Measurements from ENCODE around the gene ASAP2. TPM values are rescaled to one million over a fixed set of nuclear protein-coding genes. Genes with fewer than 3 reads are reported as not detected.

ASAP2 gene
- total RNA-seq, 1 experiment from 2014 or later, result 14.3 TPM

DNA sequence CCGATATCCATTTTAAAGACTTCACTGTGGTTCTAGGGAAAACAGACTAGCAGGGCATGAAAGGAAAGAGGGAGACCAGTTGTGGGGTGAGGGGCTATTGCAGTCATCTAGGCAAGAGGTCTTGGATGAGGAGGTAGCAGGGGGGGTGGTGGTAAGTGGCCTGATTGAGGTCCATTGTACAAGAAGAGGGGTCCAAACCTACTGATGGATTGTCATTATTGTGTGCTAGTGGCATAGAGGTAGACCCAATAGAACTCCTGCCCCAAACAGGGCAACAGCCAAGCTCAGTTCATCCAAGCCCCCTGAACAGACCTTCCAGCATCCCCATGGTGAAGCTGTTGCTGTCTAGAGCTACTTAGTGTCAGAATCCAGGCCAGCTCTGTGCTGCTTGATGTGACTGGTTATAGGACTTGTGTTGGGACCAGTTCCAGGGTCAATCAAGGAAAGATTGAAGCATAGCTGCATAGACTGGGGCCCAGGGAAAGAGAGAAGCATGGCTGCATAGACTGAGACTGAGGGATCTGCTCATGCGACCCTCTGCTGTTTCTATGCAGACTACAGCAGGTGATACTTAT lies 7.0 kb downstream of the ASAP2 start (continued):
- TF ChIP-seq, protein P1, sequence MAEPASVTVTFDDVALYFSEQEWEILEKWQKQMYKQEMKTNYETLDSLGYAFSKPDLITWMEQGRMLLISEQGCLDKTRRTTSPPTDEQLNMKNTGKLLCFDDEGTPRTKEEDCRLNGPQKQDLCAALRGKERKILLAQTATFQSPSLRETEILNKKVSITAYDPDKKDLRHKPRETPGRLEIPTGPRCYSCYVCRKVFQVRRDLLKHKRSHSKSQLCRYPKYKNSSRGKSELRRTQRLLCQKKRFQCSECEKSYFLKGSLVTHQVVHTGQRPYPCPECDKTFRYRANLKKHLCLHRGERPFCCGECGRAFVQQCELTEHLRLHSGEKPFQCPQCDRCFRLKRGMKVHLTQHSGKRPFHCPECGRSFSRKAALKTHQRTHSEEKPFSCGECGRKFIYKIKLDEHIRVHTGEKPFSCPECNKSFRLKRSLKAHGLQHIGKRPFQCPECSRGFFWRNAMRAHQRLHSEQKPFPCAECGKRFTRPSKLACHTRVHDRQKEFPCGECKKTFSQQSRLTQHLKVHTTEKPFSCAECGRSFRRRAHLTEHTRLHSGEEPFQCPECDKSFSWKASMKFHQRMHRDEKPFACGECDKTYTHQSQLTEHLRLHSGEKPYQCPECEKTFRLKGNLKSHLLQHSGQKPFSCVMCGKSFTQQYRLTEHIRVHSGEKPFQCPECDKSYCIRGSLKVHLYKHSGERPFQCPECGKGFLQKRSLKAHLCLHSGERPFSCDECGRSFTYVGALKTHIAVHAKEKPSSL (CRISPR knock-in tag; conservative IDR thresholded peaks at IDR 0.05), result no peak
- no peak for TF ChIP-seq ZBTB21 (CRISPR knock-in tag; IDR thresholded peaks at IDR 0.05; ENCODE audit: borderline replicate concordance)
- no peak for TF ChIP-seq ATF1 (CRISPR knock-in tag; IDR thresholded peaks at IDR 0.05)

DNA sequence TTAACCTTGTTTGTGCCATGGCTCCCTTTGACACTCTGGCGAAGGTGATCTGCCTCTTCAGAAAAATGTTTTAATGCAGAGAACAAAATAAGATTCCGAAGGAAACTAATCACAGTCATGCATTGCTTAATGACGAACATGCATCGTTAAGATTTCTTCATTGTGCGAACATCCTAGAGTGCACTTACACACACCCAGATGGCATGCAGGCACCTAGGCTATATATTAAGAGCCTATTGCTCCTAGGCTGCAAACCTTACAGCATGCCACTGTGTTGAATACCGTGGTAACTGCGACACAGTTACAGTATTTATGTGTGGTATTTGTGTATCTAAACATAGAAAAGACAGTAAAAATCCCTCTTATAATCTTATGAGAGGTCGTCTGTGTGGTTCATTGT lies 8.3 kb downstream of the ASAP2 start:
- H3K27ac Mint-ChIP-seq, result no peak overlapping the region
- no peak for ATAC-seq
- CTCF ChIA-PET, result interaction anchor here (0.6 to 1.7 kb wide), 2 partner anchors 157 to 554 kb away, joined by 3 read pairs; no protein-coding TSS in a partner anchor
- no peak overlapping the region for H3K4me3 Mint-ChIP-seq
- POLR2A ChIA-PET, result no interaction called here
- H3K9me3 Mint-ChIP-seq, result no peaks in the 10 kb centered on the region
- no peak for DNase-seq (ENCODE audit: low spot score)
- peaks cover 22% of the 10 kb centered on the region for H3K4me1 Mint-ChIP-seq
- TF ChIP-seq, protein P2, sequence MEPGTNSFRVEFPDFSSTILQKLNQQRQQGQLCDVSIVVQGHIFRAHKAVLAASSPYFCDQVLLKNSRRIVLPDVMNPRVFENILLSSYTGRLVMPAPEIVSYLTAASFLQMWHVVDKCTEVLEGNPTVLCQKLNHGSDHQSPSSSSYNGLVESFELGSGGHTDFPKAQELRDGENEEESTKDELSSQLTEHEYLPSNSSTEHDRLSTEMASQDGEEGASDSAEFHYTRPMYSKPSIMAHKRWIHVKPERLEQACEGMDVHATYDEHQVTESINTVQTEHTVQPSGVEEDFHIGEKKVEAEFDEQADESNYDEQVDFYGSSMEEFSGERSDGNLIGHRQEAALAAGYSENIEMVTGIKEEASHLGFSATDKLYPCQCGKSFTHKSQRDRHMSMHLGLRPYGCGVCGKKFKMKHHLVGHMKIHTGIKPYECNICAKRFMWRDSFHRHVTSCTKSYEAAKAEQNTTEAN (CRISPR knock-in tag; IDR thresholded peaks at IDR 0.05), result no peak
- TF ChIP-seq ETV6 (CRISPR knock-in tag; IDR thresholded peaks at IDR 0.05) (no peak), ZNF219 (CRISPR knock-in tag; IDR thresholded peaks at IDR 0.05; ENCODE audit: borderline replicate concordance) (no peak), TP53 (CRISPR knock-in tag; IDR thresholded peaks at IDR 0.05) (no peak), SMAD4 (CRISPR knock-in tag; IDR thresholded peaks at IDR 0.05) (no peak), ZNF121 (CRISPR knock-in tag; IDR thresholded peaks at IDR 0.05) (no peak), CREM (CRISPR knock-in tag; IDR thresholded peaks at IDR 0.05) (no peak), NFATC4 (CRISPR knock-in tag; IDR thresholded peaks at IDR 0.05) (no peak), ZNF138 (CRISPR knock-in tag; conservative IDR thresholded peaks at IDR 0.05) (no peak), NR1H2 (CRISPR knock-in tag; IDR thresholded peaks at IDR 0.05) (no peak), ZNF423 (CRISPR knock-in tag; IDR thresholded peaks at IDR 0.05) (no peak), OVOL2 (CRISPR knock-in tag; IDR thresholded peaks at IDR 0.05; ENCODE audit: borderline replicate concordance) (no peak), TEAD4 (CRISPR knock-in tag; IDR thresholded peaks at IDR 0.05) (no peak)
- TF ChIP-seq, protein P3, sequence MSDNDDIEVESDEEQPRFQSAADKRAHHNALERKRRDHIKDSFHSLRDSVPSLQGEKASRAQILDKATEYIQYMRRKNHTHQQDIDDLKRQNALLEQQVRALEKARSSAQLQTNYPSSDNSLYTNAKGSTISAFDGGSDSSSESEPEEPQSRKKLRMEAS (CRISPR knock-in tag; IDR thresholded peaks at IDR 0.05), result no peak
- TF ChIP-seq, protein P4, sequence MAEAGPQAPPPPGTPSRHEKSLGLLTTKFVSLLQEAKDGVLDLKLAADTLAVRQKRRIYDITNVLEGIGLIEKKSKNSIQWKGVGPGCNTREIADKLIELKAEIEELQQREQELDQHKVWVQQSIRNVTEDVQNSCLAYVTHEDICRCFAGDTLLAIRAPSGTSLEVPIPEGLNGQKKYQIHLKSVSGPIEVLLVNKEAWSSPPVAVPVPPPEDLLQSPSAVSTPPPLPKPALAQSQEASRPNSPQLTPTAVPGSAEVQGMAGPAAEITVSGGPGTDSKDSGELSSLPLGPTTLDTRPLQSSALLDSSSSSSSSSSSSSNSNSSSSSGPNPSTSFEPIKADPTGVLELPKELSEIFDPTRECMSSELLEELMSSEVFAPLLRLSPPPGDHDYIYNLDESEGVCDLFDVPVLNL (CRISPR knock-in tag; IDR thresholded peaks at IDR 0.05; ENCODE audit: borderline replicate concordance, low read depth), result no peak
- TF ChIP-seq, protein P5, sequence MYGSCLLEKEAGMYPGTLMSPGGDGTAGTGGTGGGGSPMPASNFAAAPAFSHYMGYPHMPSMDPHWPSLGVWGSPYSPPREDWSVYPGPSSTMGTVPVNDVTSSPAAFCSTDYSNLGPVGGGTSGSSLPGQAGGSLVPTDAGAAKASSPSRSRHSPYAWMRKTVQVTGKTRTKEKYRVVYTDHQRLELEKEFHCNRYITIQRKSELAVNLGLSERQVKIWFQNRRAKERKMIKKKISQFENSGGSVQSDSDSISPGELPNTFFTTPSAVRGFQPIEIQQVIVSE (CRISPR knock-in tag; IDR thresholded peaks at IDR 0.05; ENCODE audit: borderline replicate concordance), result no peak
- TF ChIP-seq, protein P6, sequence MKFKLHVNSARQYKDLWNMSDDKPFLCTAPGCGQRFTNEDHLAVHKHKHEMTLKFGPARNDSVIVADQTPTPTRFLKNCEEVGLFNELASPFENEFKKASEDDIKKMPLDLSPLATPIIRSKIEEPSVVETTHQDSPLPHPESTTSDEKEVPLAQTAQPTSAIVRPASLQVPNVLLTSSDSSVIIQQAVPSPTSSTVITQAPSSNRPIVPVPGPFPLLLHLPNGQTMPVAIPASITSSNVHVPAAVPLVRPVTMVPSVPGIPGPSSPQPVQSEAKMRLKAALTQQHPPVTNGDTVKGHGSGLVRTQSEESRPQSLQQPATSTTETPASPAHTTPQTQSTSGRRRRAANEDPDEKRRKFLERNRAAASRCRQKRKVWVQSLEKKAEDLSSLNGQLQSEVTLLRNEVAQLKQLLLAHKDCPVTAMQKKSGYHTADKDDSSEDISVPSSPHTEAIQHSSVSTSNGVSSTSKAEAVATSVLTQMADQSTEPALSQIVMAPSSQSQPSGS (CRISPR knock-in tag; IDR thresholded peaks at IDR 0.05; ENCODE audit: borderline replicate concordance, low read depth), result no peak
- TF ChIP-seq, protein P7, sequence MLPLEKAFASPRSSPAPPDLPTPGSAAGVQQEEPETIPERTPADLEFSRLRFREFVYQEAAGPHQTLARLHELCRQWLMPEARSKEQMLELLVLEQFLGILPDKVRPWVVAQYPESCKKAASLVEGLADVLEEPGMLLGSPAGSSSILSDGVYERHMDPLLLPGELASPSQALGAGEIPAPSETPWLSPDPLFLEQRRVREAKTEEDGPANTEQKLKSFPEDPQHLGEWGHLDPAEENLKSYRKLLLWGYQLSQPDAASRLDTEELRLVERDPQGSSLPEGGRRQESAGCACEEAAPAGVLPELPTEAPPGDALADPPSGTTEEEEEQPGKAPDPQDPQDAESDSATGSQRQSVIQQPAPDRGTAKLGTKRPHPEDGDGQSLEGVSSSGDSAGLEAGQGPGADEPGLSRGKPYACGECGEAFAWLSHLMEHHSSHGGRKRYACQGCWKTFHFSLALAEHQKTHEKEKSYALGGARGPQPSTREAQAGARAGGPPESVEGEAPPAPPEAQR (CRISPR knock-in tag; IDR thresholded peaks at IDR 0.05), result no peak
- H3K36me3 Mint-ChIP-seq, result peaks cover 3% of the 10 kb centered on the region; the same call in 1 of the 2 replicates
- H3K27me3 Mint-ChIP-seq (ENCODE audit: low read depth), result peaks cover 43% of the 10 kb centered on the region

Measured in WTC11 (cell line).